HG02571 (cell line): ENCODE data around the gene BEST3.
"Not testable (repeated sequence)": the region's sequence is repeated elsewhere in the genome, so short reads cannot be mapped to it uniquely, and the experiment has no call there.

Experiments used
- ATAC-seq: cut with Tn5 transposase; IDR thresholded peaks from one replicate; pipeline ENCODE4 v1.9.1; 2021; ENCODE audit warnings: mild to moderate bottlenecking, moderate library complexity; ENCODE audit not compliant: unreplicated experiment

The BEST3 gene

DNA sequence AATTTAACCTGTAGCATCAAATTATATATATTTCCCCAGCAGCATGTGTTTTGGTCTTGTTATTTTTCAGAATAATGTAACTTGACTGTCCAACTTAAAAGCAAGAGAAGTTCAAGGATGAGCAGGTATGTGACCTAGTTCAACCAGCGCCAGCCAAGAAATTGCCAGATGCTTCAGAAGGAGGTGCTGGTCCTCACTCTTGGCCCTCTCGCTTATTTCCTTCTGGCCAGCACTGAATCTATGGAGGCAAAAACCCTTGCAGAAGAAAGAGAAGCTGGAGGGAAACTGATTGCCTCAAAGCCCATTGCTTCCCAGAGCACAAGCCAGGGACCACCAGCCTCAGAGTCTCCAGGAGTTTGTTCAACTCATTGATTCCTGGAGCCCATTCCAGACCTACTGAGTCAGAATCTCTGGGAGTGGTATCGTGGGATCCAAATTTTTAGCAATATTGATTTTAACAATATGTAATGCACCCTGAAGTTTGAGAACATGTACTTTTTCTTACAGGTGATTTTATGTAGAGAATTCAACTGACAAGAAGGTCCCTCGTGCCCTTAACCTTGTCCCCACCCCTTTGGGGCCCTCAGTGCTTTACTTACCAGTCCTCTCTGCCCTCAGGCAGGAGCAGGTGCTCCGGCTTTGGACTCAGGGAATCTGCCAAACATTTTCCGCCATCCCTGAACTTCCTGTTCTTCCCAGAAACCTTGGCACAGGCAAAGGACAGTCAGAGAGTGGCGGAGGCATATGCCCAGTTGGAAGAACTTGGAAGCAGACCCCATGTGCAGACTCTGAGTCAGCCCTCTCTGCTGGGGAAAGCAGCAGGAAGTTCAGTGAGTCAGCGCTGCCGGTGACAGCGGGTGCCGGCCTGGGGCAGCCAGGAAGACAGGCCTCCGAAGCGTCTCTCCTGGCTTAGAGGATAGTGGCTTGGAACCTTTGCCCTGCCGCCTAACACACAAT is 10.4 kb downstream of the BEST3 start:
- ATAC-seq = no peak

DNA sequence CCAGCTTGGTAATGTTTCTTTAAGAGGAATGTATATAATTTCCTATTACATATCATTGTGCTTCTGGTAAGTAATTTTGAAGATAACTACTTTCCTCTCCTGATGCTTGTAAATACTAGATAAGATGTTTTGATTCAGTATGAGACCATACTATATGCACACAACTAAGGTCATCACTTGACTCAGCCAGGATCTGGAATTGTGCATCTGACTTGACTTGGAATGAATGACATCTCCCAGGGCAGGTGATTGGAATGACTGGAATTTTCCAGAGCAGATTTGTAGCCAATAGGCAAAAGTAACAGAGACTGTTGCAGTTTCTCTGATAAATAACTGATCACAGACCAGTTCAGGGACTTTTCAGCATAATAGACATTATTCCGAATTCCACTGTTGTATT is 11.1 kb downstream of the BEST3 start:
- ATAC-seq = no peak

- no peak for ATAC-seq
Observed at GRCh38 chr12:69687390-69687789, 11.7 kb downstream of the BEST3 start.

DNA sequence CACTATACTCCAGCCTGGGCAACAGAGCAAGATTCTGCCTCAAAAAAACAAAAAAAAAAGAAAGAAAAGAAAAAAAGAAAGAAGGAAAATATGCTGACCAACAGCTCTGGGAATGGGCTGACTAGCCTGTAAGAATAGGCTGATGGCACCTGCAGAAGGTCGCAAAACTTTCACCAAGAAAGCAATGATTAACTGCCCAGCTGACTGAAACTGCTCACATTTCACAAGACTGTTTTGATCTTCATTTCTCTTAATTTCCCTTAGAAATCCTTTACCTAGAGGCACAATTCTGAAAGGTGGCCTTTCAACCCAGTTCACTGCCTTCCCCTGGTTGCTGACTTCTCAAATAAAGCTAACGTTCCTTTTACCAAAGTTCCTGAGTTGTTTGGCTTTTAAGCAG is 12.4 kb downstream of the BEST3 start:
- no peak for ATAC-seq

GRCh38 chr12:69685810-69686209 is 13.3 kb downstream of the BEST3 start:
- peak; percentile 47 for ATAC-seq

GRCh38 chr12:69684466-69684865 is 14.6 kb downstream of the BEST3 start:
- no peak for ATAC-seq

DNA sequence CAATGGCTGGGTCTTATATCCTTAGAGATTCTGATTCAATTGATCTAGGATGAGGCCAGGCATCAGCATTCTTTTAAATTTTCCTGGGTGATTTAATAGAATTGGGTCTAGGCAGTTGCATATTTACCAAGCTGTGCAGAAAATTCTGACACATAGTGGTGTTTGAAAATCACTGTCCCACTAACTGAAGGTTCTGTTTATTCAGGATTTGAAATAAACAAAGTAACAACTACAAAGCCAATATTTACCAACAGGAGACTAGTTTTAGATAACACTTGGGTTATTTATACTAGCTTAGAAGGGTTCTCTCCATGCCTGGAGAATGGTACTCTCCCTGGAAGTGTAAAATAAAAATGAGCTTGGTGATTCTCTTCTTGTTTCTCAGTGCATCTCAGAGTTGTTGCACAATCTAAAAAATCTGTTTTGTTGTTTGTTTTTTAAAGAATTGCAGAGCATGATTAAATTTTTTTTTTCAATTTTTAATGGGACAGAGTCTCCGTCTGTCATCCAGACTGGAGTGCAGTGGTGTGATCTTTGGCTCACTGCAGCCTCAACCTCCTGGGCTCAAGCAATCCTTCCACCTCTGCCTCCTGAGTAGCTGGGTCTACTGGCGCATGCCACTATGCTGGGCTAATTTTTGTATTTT is 16.9 kb downstream of the BEST3 start:
- no peak for ATAC-seq

- ATAC-seq = no peak
Observed at GRCh38 chr12:69679119-69679518, 20.0 kb downstream of the BEST3 start.

DNA sequence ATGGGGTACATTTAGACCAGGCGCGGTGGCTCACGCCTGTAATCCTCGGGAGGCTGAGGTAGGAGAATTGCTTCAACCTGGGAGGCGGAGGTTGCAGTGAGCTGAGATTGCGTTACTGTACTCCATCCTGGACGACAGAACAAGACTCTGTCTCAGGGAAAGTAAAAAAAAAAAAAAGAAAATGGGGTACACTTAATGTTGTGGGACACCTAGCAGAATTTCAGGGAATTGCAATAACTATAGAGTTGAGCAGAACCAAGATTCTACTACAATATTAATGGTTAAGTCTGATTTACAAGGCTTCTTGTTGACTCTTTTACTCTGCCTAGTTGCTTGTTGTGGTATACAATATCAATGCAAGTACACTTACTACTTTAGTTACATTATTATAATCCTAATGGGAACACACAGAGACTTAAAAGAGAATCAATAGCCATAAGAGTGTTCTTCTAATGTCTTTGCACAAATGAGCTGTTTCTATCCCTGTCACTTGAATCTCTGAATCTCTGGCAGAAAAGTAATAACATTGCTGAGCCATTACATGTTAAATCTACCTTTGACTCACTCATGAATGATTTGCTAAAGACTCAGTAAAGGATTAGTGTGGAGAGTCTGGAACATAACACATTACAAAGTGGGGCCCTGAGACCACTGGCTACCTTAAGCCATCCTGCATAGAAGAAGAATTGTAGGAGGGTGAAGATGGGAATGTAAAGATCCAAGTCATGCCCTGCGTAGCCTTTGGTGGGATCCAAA is 22.7 kb downstream of the BEST3 start:
- ATAC-seq = no peak

DNA sequence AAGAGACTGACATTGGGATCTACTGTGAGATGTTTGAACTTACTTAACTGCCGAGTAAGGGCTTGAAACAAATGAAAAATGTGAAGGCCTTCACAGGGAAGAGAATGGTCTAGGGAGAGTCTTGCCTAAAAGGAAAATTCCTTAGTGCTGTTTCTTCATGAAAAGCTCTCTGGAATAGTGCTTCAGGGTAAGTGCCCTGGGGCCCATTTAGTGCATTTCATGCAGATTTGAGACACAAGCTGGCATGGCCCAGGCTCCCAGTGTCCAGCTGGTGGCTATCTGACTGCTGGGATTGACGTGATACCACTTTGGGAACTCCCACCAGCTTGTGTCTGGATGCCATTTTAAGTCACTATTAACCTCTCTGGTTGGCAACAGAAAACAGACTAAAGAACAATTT is 26.9 kb downstream of the BEST3 start:
- ATAC-seq = no peak

DNA sequence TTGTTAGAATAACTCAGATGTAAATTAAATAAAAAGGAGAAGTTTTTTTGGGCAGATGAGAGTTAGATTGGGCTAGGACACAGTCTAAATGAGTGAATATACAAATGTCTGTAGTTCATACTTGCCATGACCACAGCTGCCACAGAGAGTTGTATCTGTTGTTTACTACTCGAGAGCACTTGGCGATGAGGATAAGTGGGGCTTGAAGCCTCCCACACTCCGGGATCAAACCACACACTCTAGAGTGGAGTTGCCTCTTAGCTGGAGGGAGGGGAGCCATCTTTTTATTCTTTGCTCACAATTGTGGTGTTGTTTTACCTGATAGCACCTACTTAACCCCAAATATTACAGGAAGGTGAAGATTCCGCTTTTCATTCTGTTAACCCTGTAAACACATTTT is 27.5 kb downstream of the BEST3 start:
- no peak for ATAC-seq

GRCh38 chr12:69666798-69667197 is 32.3 kb downstream of the BEST3 start:
- ATAC-seq = no peak

DNA sequence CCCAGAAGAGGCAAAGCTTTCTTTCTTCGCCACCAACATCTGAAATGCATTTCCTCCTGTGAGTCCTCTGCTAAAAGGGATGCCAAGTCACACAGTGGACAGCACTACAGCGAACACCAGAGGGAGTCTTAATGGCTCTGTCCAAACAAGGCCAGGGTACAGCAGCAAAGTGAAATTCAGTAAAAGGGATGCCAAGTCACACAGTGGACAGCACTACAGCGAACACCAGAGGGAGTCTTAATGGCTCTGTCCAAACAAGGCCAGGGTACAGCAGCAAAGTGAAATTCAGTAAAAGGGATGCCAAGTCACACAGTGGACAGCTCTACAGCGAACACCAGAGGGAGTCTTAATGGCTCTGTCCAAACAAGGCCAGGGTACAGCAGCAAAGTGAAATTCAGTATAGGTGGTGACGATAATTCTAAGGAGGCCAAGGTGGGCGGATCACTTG is 34.1 kb downstream of the BEST3 start:
- not testable (repeated sequence) for ATAC-seq

- no peak for ATAC-seq
Observed at GRCh38 chr12:69663726-69664125, 35.4 kb downstream of the BEST3 start.

GRCh38 chr12:69662764-69663163 is 36.3 kb downstream of the BEST3 start:
- ATAC-seq = no peak

DNA sequence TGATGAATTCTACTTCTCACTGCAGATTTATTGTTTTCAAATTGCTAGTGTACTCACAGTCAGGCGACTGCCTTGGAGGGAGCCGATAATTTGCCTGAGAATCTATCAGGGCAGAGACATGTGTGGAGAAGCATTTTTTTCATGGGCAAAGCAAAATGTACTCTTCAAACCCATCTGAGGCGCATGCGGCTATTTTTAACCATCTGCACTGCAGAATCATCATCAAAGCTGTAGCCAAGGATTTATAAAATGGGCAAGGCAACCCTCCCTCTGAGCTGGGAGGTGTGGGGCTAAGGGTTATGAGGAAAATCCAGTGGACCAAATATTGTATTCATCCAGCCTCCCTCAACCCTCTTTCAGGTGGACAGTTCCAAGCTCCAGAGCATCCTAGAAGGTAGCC is 37.7 kb downstream of the BEST3 start:
- no peak for ATAC-seq

- no peak for ATAC-seq
Observed at GRCh38 chr12:69660164-69660863, 38.8 kb downstream of the BEST3 start.

DNA sequence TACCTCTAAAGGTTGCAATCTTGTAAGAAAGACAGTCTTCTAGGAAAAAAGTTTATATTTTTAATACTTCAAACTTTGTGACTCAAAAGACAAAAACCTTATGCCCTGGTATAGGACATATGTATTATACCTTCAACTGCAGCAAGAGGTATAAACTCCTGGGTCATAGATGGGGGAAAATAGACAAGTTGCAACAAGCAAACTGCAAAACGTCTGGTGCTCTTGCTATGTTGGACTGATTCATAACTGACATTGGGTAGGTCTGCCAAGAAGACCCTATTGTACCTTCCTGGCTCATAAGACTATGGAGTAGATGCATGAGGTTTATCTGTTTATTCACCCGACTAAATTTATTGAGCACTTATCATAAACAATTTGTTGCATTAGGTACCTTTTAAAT is 40.9 kb downstream of the BEST3 start:
- ATAC-seq = no peak

DNA sequence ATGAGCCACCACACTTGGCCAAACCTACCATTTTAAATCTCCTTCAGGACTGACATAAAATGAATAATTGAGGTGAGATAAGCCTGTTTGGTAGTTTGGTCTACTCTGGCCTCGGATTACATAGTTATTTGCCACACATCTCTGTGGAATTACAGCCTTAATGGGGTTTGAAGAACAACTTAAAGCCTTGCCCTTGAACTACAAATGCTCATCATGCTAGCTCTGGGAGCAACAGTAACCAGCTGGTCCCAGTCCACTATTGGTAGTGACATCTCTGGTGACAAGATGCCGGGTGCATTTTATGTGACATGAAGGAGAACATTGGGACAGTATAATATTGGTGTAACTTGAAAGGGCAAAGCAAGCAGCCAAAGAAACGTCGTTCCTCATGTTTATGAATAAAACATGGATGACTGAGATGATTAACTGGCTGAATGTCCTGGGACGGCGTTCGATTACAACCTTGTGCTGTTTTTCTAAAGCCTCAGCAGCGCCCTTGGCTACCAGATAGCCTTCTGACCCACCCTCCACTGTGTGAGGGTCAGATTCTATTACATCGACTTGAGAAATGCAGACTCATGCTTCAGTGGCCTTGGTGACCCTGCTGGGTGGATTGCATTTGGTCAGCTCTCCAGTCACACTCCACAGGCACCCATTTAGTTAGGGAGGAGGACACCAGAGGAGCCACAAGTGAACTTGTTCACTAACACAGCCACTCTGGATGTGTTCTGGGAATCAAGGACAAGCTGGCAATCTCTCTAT is 41.5 kb downstream of the BEST3 start:
- ATAC-seq = no peak
